Endothelial cell of umbilical vein (primary cell): ENCODE measurements around the gene C2CD3.

Source experiments
- CTCF ChIP-seq, 2 donors: IDR thresholded peaks; 1 replicate in 1 of 2; 2 replicates in 1 of 2; pipeline ENCODE4 v1.5.1; 2011; ENCODE audit warnings: low read length in 2 of 2, mild to moderate bottlenecking in 2 of 2, moderate library complexity in 2 of 2, control low read depth in 1 of 2, inconsistent platforms in 1 of 2, low read depth in 1 of 2; ENCODE audit not compliant: insufficient read depth in 1 of 2; ENCODE audit errors: extremely low read depth in 1 of 2
- EZH2 ChIP-seq: IDR thresholded peaks from 2 replicates; pipeline ENCODE4 v1.6.1; 2012; ENCODE audit warnings: borderline replicate concordance, low read depth, mild to moderate bottlenecking, moderate library complexity, low read length, inconsistent platforms; ENCODE audit not compliant: severe bottlenecking
- FOS ChIP-seq: IDR thresholded peaks from 2 replicates; pipeline ENCODE4 v1.6.1; 2011; ENCODE audit warnings: mild to moderate bottlenecking, low read length, moderate library complexity, borderline replicate concordance; ENCODE audit not compliant: insufficient read depth
- GATA2 ChIP-seq: IDR thresholded peaks from 2 replicates; pipeline ENCODE4 v1.7.0; 2011; ENCODE audit warnings: low read depth, mild to moderate bottlenecking, moderate library complexity, mixed read lengths, low read length; ENCODE audit not compliant: insufficient read length, insufficient read depth
- JUN ChIP-seq: IDR thresholded peaks from 2 replicates; pipeline ENCODE4 v1.6.1; 2011; ENCODE audit warnings: borderline replicate concordance, low read depth; ENCODE audit not compliant: insufficient read length, insufficient read depth
- MAX ChIP-seq: IDR thresholded peaks from 2 replicates; pipeline ENCODE4 v1.6.1; 2011; ENCODE audit not compliant: insufficient read depth, insufficient read length
- MYC ChIP-seq: IDR thresholded peaks from one replicate; pipeline ENCODE4 v1.6.1; 2011; ENCODE audit warnings: mild to moderate bottlenecking, low read depth, low read length
- POLR2A ChIP-seq: IDR thresholded peaks from 2 replicates; pipeline ENCODE4 v1.6.1; 2012; ENCODE audit warnings: low read depth, mild to moderate bottlenecking, control low read depth, low read length
- POLR2AphosphoS5 ChIP-seq: IDR thresholded peaks from 2 replicates; pipeline ENCODE4 v1.6.1; 2012; ENCODE audit warnings: low read depth, mild to moderate bottlenecking, control low read depth, low read length, moderate library complexity; ENCODE audit not compliant: insufficient read depth

- TF ChIP-seq CTCF (IDR thresholded peaks at IDR 0.05; ENCODE audit: extremely low read depth in 1 of 2, insufficient read depth in 1 of 2, low read depth in 1 of 2, low read length in 2 of 2) (no peak), POLR2A (no peak), EZH2 (no peak), POLR2AphosphoS5 (no peak), GATA2 (no peak), MYC (no peak), MAX (no peak), FOS (no peak), JUN (no peak)
Measured at GRCh38 chr11:74001822-74002286, 168.9 kb downstream of the C2CD3 start.
